H9 (cell line): ENCODE results near the gene BIN1. TPM values are rescaled to one million over a fixed set of nuclear protein-coding genes. Genes with fewer than 3 reads are reported as not detected.

Experiments
- DNase-seq: peaks from one replicate; pipeline ENCODE4 v3.0.0-alpha.2; 2017
- H2AFZ ChIP-seq: one replicate; pipeline ENCODE4 v1.6.1; 2013; ENCODE audit warnings: mild to moderate bottlenecking, low read length, control low read depth, moderate library complexity
- H2AK5ac ChIP-seq: 2 replicates; pipeline ENCODE4 v1.6.1; 2013; ENCODE audit warnings: low read length, control low read depth, mixed read lengths; ENCODE audit not compliant: insufficient read length
- H2BK120ac ChIP-seq: one replicate; pipeline ENCODE4 v1.6.1; 2013; ENCODE audit warnings: low read depth, mild to moderate bottlenecking, low read length, control low read depth, inconsistent platforms; ENCODE audit not compliant: poor library complexity, severe bottlenecking
- H2BK12ac ChIP-seq: 2 replicates; pipeline ENCODE4 v1.6.1; 2013; ENCODE audit warnings: low read length, control low read depth, mixed read lengths, low read depth; ENCODE audit not compliant: insufficient read length
- H2BK15ac ChIP-seq: 2 replicates; pipeline ENCODE4 v1.6.1; 2013; ENCODE audit warnings: low read depth, low read length, control low read depth
- H2BK20ac ChIP-seq: one replicate; pipeline ENCODE4 v1.6.1; 2013; ENCODE audit warnings: low read depth, mild to moderate bottlenecking, low read length, control low read depth, inconsistent platforms; ENCODE audit not compliant: poor library complexity, severe bottlenecking
- H2BK5ac ChIP-seq: 2 replicates; pipeline ENCODE4 v1.6.1; 2013; ENCODE audit warnings: low read length, control low read depth, mixed read lengths; ENCODE audit not compliant: insufficient read length
- H3K14ac ChIP-seq: 2 replicates; pipeline ENCODE4 v1.6.1; 2013; ENCODE audit warnings: low read length, control low read depth; ENCODE audit not compliant: insufficient read depth
- H3K18ac ChIP-seq: 2 replicates; pipeline ENCODE4 v1.6.1; 2013; ENCODE audit warnings: low read depth, mild to moderate bottlenecking, mixed read lengths, low read length, control low read depth; ENCODE audit not compliant: insufficient read length
- H3K23ac ChIP-seq: 2 replicates; pipeline ENCODE4 v1.6.1; 2013; ENCODE audit warnings: low read length, control low read depth, mixed read lengths, low read depth; ENCODE audit not compliant: insufficient read length
- H3K23me2 ChIP-seq: 2 replicates; pipeline ENCODE4 v1.6.1; 2013; ENCODE audit warnings: low read depth, mild to moderate bottlenecking, mixed read lengths, low read length, control low read depth; ENCODE audit not compliant: insufficient read length, poor library complexity, severe bottlenecking
- H3K27ac ChIP-seq: 2 replicates; pipeline ENCODE4 v1.5.1; 2013; ENCODE audit warnings: low read length, control low read depth, mixed read lengths, low read depth; ENCODE audit not compliant: insufficient read length
- H3K27me3 ChIP-seq: 2 replicates; pipeline ENCODE4 v1.6.1; 2013; ENCODE audit warnings: low read length, control low read depth, inconsistent platforms; ENCODE audit not compliant: insufficient read depth
- H3K4ac ChIP-seq: 2 replicates; pipeline ENCODE4 v1.6.1; 2013; ENCODE audit warnings: low read depth, mild to moderate bottlenecking, control low read depth, inconsistent platforms, low read length, moderate library complexity
- H3K4me1 ChIP-seq: 2 replicates; pipeline ENCODE4 v1.6.1; 2013; ENCODE audit warnings: low read length, control low read depth, inconsistent platforms; ENCODE audit not compliant: insufficient read depth
- H3K4me2 ChIP-seq: 2 replicates; pipeline ENCODE4 v1.6.1; 2013; ENCODE audit warnings: low read length, control low read depth, mixed read lengths; ENCODE audit not compliant: insufficient read length, insufficient read depth
- H3K56ac ChIP-seq: 2 replicates; pipeline ENCODE4 v1.6.1; 2013; ENCODE audit warnings: low read depth, mild to moderate bottlenecking, mixed read lengths, low read length, control low read depth; ENCODE audit not compliant: insufficient read length
- H3K79me1 ChIP-seq: 2 replicates; pipeline ENCODE4 v1.6.1; 2013; ENCODE audit warnings: low read depth, mild to moderate bottlenecking, moderate library complexity, low read length, control low read depth, inconsistent platforms; ENCODE audit not compliant: insufficient read depth, poor library complexity, severe bottlenecking
- H3K79me2 ChIP-seq: 2 replicates; pipeline ENCODE4 v1.6.1; 2013; ENCODE audit warnings: low read length, control low read depth, inconsistent platforms; ENCODE audit not compliant: insufficient read depth
- H3K9ac ChIP-seq: 2 replicates; pipeline ENCODE4 v1.6.1; 2013; ENCODE audit warnings: low read length, control low read depth, mixed read lengths; ENCODE audit not compliant: insufficient read length; ENCODE audit errors: extremely low read depth
- H3K9me3 ChIP-seq: one replicate; pipeline ENCODE4 v1.6.1; 2013; ENCODE audit warnings: low read depth, low read length, inconsistent platforms; ENCODE audit not compliant: control insufficient read depth
- H3T11ph ChIP-seq: one replicate; pipeline ENCODE4 v1.6.1; 2013; ENCODE audit warnings: mild to moderate bottlenecking, low read length, control low read depth, inconsistent platforms
- H4K20me1 ChIP-seq: one replicate; pipeline ENCODE4 v1.6.1; 2013; ENCODE audit not compliant: control insufficient read depth, insufficient read length, insufficient read depth
- H4K5ac ChIP-seq: 2 replicates; pipeline ENCODE4 v1.6.1; 2013; ENCODE audit warnings: low read depth, mild to moderate bottlenecking, mixed read lengths, low read length, control low read depth; ENCODE audit not compliant: insufficient read length
- H4K8ac ChIP-seq: replicated peaks from 2 replicates; pipeline ENCODE4 v1.6.1; 2013; ENCODE audit warnings: low read length, control low read depth, mixed read lengths, low read depth; ENCODE audit not compliant: insufficient read length
- H4K91ac ChIP-seq: 2 replicates; pipeline ENCODE4 v1.6.1; 2013; ENCODE audit warnings: low read depth, mild to moderate bottlenecking, moderate library complexity, mixed read lengths, low read length, control low read depth; ENCODE audit not compliant: insufficient read length
- H3K27ac Mint-ChIP-seq, 3 experiments: 2 replicates in 2 of 3; 3 replicates in 1 of 3; pipeline ENCODE4 v1.8.0; 2020 to 2021; ENCODE audit warnings: mixed read lengths in 3 of 3, mild to moderate bottlenecking in 1 of 3, moderate library complexity in 1 of 3
- H3K27me3 Mint-ChIP-seq: 2 replicates; pipeline ENCODE4 v1.8.0; 2021; ENCODE audit warnings: low read depth, mild to moderate bottlenecking, moderate library complexity, mixed read lengths
- H3K36me3 Mint-ChIP-seq, 3 experiments: 2 replicates in 2 of 3; 3 replicates in 1 of 3; pipeline ENCODE4 v1.8.0; 2020 to 2021; ENCODE audit warnings: low read depth in 3 of 3, mixed read lengths in 3 of 3; ENCODE audit not compliant: insufficient read depth in 1 of 3
- H3K4me1 Mint-ChIP-seq, 2 experiments: 2 replicates each; pipeline ENCODE4 v1.8.0; 2020; ENCODE audit warnings: mixed read lengths in 2 of 2
- H3K4me3 Mint-ChIP-seq, 2 experiments: 2 replicates in 1 of 2; 3 replicates in 1 of 2; pipeline ENCODE4 v1.8.0; 2020 to 2021; ENCODE audit warnings: mild to moderate bottlenecking in 2 of 2, mixed read lengths in 2 of 2, moderate library complexity in 1 of 2
- H3K9me3 Mint-ChIP-seq, 2 experiments: 2 replicates in 1 of 2; 3 replicates in 1 of 2; pipeline ENCODE4 v1.8.0; 2020; ENCODE audit warnings: mild to moderate bottlenecking in 2 of 2, mixed read lengths in 2 of 2, moderate library complexity in 1 of 2
- CTCF ChIP-seq: fragments of 200-600 bp; sonication (generic); conservative IDR thresholded peaks from 3 replicates; pipeline ENCODE4 v1.8.0; 2021; ENCODE audit warnings: antibody characterized with exemption, mild to moderate bottlenecking
- WGBS: extraction: QIAGEN DNeasy Blood & Tissue Kit; methylation state at CpG from one replicate; pipeline ENCODE4 v1.1.7; 2013; ENCODE audit warnings: missing lambda C conversion rate, low lambda C conversion rate, mixed read lengths; ENCODE audit not compliant: insufficient read length; ENCODE audit errors: extremely low coverage; 5-methylcytosine and 5-hydroxymethylcytosine counted together
- total RNA-seq: library from RNA; stranded (reverse); gene quantifications from 2 replicates; pipeline ENCODE4 v1.2.1, GENCODE V29; 2021

Gene BIN1
- total RNA-seq, 1 experiment from 2014 or later = 32.0 TPM

- Mint-ChIP-seq H3K9me3 (no peaks in the 10 kb centered on the region), H3K4me3 (no peak overlapping the region), H3K4me1 (peaks cover 41 to 57% of the 10 kb centered on the region in 2 experiments), H3K27me3 (no peaks in the 10 kb centered on the region), H3K27ac (no peak overlapping the region; a peak in 1 of 7 replicates), H3K36me3 (no peaks in the 10 kb centered on the region; a peak in 1 of 7 replicates)
- Histone ChIP-seq H3K9ac (no peak overlapping the region), H3K18ac (no peak overlapping the region), H3K56ac (no peak overlapping the region), H4K5ac (no peak overlapping the region), H4K91ac (no peak overlapping the region), H2BK120ac (no peak overlapping the region), H3K27ac (no peak overlapping the region), H2BK20ac (no peak overlapping the region), H3K9me3 (no peaks in the 10 kb centered on the region), H2AFZ (no peak overlapping the region), H3K79me2 (no peaks in the 10 kb centered on the region; the same call in 1 of the 2 replicates), H3K14ac (no peak overlapping the region), H2BK5ac (no peak overlapping the region), H3K4me2 (no peak overlapping the region), H4K20me1 (no peaks in the 10 kb centered on the region), H2BK12ac (no peak overlapping the region), H2BK15ac (no peak overlapping the region), H3K79me1 (no peaks in the 10 kb centered on the region), H4K8ac (no peak overlapping the region), H2AK5ac (no peak overlapping the region), H3K4me1 (peaks cover 2% of the 10 kb centered on the region), H3K23ac (no peak overlapping the region), H3T11ph (no peak overlapping the region), H3K27me3 (no peaks in the 10 kb centered on the region), H3K4ac (no peak overlapping the region), H3K23me2 (no peaks in the 10 kb centered on the region)
- no CpG with 5 or more reads among the region's 8 CpGs for WGBS
- no peak for TF ChIP-seq CTCF
- no peak for DNase-seq
Measured at GRCh38 chr2:127095784-127096183, 11.2 kb downstream of the BIN1 start.
